GM12878 (cell line): Measurements from ENCODE around the gene LIFR.

ENCODE experiments used
- EGR1 ChIP-seq, 2 experiments: IDR thresholded peaks; 1 replicate in 1 of 2; 2 replicates in 1 of 2; pipeline ENCODE4 v1.6.1; 2011 to 2012; ENCODE audit warnings: low read depth in 2 of 2, low read length in 2 of 2, borderline replicate concordance in 1 of 2, mild to moderate bottlenecking in 1 of 2, moderate library complexity in 1 of 2
- GABPA ChIP-seq: IDR thresholded peaks from 2 replicates; pipeline ENCODE4 v1.6.1; 2014; ENCODE audit warnings: antibody characterized with exemption, low read depth, mild to moderate bottlenecking, inconsistent platforms
- IKZF1 ChIP-seq: fragments of 450-650 bp; conservative IDR thresholded peaks from 2 replicates; pipeline ENCODE4 v1.6.1; 2017; ENCODE audit warnings: antibody characterized with exemption, mild to moderate bottlenecking
- MAX ChIP-seq: IDR thresholded peaks from 2 replicates; pipeline ENCODE4 v1.6.1; 2012; ENCODE audit warnings: low read depth, low read length, improper control_type of control experiment
- POLR2A ChIP-seq: IDR thresholded peaks from 2 replicates; pipeline ENCODE4 v1.6.1; 2011; ENCODE audit warnings: low read depth, mild to moderate bottlenecking, low read length
- POLR2AphosphoS5 ChIP-seq: IDR thresholded peaks from 2 replicates; pipeline ENCODE4 v1.6.1; 2011; ENCODE audit warnings: mild to moderate bottlenecking, low read length, inconsistent platforms
- RUNX3 ChIP-seq: IDR thresholded peaks from 2 replicates; pipeline ENCODE4 v1.6.1; 2012; ENCODE audit warnings: low read length, inconsistent platforms
- TAF1 ChIP-seq: IDR thresholded peaks from 2 replicates; pipeline ENCODE4 v1.6.1; 2011; ENCODE audit warnings: mild to moderate bottlenecking, low read depth, low read length, borderline replicate concordance

- no peak for TF ChIP-seq TAF1
- TF ChIP-seq IKZF1: no peak
- TF ChIP-seq POLR2AphosphoS5: no peak
- no peak for TF ChIP-seq RUNX3
- no peak for TF ChIP-seq GABPA
- TF ChIP-seq MAX: no peak
- no peak for TF ChIP-seq POLR2A
- TF ChIP-seq EGR1 (IDR thresholded peaks at IDR 0.05; ENCODE audit: borderline replicate concordance in 1 of 2, low read depth in 2 of 2, low read length in 2 of 2): no peak
These were observed 22.3 kb downstream of the LIFR start for GRCh38 chr5:38534156-38534453.
